Prostate gland (tissue), 2 donors: ENCODE measurements around the gene PEX7. TPM values are rescaled to one million over a fixed set of nuclear protein-coding genes. Genes with fewer than 3 reads are reported as not detected.

Experiments used
- DNase-seq: peaks from one replicate; pipeline ENCODE4 v3.0.0-alpha.2; 2019; ENCODE audit warnings: low spot score
- H3K27ac ChIP-seq, 2 donors: fragments of 200-600 bp; sonication (generic); 2 replicates each; pipeline ENCODE4 v1.5.1; 2017 to 2019
- H3K27me3 ChIP-seq: fragments of 200-600 bp; sonication (generic); replicated peaks from 2 replicates; pipeline ENCODE4 v1.5.1; 2019; ENCODE audit not compliant: insufficient read depth
- H3K36me3 ChIP-seq, 2 donors: fragments of 200-600 bp; sonication (generic); 1 replicate in 1 of 2; 2 replicates in 1 of 2; pipeline versions ENCODE4 v1.5.1 to v1.8.1; 2017 to 2019
- H3K4me1 ChIP-seq: fragments of 200-600 bp; sonication (generic); replicated peaks from 2 replicates; pipeline ENCODE4 v1.5.1; 2019
- H3K4me3 ChIP-seq, 2 donors: fragments of 200-600 bp; sonication (generic); 2 replicates each; pipeline ENCODE4 v1.5.1; 2017 to 2019
- H3K9me3 ChIP-seq: fragments of 200-600 bp; sonication (generic); 2 replicates; pipeline ENCODE4 v1.5.1; 2017
- POLR2A ChIP-seq: fragments of 450-650 bp; IDR thresholded peaks from one replicate; pipeline ENCODE4 v1.6.1; 2016; ENCODE audit warnings: antibody characterized with exemption, mild to moderate bottlenecking
- POLR2AphosphoS5 ChIP-seq: sonication (generic); formaldehyde crosslinking; IDR thresholded peaks from one replicate; pipeline ENCODE4 v1.6.1; 2017; ENCODE audit warnings: antibody characterized with exemption
- WGBS: methylation state at CpG from one replicate; pipeline ENCODE4 v1.1.5; 2018; 5-methylcytosine and 5-hydroxymethylcytosine counted together
- intact Hi-C: fragments of 100-400 bp; cut with DNase I; formaldehyde crosslinking; loops from one replicate; pipeline ENCODE4 v1.14.2; 2022
- total RNA-seq, 2 donors: library from RNA; depleted of rRNA; stranded (reverse); fragments of >200 nt; gene quantifications; one replicate each; pipeline ENCODE4 v1.1.0, GENCODE V29; 2016
- TF ChIP-seq, protein P1 (sequence below), 4 experiments: fragments of 200-600 bp in 2 of 4; fragments of 450-650 bp in 2 of 4; sonication (generic) in 2 of 4; IDR thresholded peaks; 1 replicate in 3 of 4; 2 replicates in 1 of 4; pipeline ENCODE4 v1.5.1; 2016 to 2019; ENCODE audit warnings: antibody characterized with exemption in 4 of 4, mild to moderate bottlenecking in 2 of 4, moderate library complexity in 2 of 4

The PEX7 gene
- total RNA-seq, 2 donors from 2014 or later = 15.4 to 27.6 TPM

DNA sequence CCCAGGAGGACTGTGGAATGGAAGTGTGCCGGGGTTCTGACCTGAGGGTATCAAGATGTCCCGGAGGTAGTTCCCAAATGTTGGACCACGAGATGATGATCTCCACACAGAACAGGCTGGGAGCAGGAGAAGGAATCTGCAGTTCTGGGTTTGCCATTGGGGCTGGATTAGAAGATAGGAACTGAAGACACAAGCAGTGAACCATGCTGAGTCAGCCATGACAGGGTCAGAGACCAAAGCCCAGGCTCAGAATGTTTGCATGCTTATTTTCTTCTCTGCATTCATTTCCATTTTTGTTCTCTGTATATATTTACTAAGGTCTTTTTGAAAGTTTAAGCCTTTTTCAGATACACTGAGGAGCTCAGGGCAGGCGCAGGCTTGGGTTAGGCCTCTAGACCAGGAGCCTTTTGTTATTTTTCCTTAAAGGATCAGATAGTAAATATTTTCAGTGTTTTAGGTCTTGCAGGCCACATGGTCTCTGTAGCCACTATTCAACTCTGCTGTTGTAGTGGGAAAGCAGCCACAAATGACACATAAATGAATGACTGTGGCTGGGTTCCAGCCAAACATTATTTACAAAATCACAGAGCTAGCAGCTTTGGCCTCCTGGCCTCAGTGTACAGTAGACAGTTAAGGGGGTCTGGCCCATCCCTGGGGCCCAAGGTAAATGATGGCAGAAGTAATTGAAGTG is 128.2 kb downstream of the PEX7 start:
- intact Hi-C loops = no loop called here
- Histone ChIP-seq H3K27me3 (no peaks in the 10 kb centered on the region), H3K9me3 (no peaks in the 10 kb centered on the region), H3K27ac (no peak overlapping the region), H3K4me3 (no peak overlapping the region), H3K36me3 (no peaks in the 10 kb centered on the region), H3K4me1 (no peaks in the 10 kb centered on the region)
- no peak for DNase-seq
- WGBS = 92% methylated on average over 4 of the region's 4 CpGs
- TF ChIP-seq POLR2AphosphoS5 = no peak
- no peak for TF ChIP-seq POLR2A
- TF ChIP-seq, protein P1, sequence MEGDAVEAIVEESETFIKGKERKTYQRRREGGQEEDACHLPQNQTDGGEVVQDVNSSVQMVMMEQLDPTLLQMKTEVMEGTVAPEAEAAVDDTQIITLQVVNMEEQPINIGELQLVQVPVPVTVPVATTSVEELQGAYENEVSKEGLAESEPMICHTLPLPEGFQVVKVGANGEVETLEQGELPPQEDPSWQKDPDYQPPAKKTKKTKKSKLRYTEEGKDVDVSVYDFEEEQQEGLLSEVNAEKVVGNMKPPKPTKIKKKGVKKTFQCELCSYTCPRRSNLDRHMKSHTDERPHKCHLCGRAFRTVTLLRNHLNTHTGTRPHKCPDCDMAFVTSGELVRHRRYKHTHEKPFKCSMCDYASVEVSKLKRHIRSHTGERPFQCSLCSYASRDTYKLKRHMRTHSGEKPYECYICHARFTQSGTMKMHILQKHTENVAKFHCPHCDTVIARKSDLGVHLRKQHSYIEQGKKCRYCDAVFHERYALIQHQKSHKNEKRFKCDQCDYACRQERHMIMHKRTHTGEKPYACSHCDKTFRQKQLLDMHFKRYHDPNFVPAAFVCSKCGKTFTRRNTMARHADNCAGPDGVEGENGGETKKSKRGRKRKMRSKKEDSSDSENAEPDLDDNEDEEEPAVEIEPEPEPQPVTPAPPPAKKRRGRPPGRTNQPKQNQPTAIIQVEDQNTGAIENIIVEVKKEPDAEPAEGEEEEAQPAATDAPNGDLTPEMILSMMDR (IDR thresholded peaks at IDR 0.05) = no peak

DNA sequence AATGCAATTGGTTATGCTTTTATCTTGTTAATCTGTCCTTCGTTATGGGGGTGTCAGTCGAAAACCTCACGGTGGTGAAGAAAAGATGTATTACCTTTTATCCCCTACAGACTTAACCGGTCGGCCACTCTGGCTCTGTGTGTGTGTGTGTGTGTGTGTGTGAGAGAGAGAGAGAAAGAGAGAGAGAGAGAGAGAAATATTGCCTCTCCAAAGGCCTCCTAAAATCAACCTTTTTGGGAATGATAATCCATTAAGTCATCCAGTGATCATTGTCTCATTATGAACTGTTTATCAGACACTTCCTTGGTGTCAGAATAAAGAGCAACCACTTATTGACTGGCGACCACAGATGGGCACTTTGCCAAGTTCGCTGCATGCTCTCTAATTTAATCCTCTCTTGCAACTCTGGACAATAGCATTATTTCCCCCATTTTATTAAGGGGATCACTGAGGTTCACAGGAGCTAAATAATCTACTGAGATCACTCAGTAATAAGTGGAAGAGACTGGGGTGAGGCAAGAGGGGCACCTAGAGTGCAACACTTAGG is 130.4 kb downstream of the PEX7 start:
- DNase-seq = no peak
- intact Hi-C loops = no loop called here
- Histone ChIP-seq H3K27me3 (no peaks in the 10 kb centered on the region), H3K4me1 (no peaks in the 10 kb centered on the region), H3K36me3 (no peaks in the 10 kb centered on the region), H3K9me3 (no peaks in the 10 kb centered on the region), H3K4me3 (no peak overlapping the region), H3K27ac (no peak overlapping the region)
- no peak for TF ChIP-seq POLR2AphosphoS5
- TF ChIP-seq, protein P1 (IDR thresholded peaks at IDR 0.05) = no peak
- 41% methylated on average over 7 of the region's 7 CpGs for WGBS

DNA sequence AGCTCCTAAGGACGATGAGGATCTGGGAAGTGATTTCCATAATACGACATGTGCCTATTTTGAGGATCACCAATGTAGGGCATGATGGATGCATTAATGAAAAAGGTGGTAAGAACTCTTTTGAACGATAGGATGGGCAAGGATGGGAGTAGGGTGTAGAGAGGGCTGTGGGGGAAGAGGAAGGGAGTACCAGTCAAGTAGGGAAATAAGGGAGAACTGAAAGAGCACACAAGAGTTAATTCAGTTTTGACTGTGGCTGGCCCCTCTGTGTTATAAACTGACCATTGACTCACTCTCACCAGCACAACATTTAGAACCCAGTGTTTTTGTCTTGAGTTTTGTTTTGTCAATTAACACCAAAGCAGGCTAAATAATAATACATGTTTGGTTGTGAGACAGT is 132.7 kb downstream of the PEX7 start:
- no peak overlapping the region for H3K27ac ChIP-seq
- H3K9me3 ChIP-seq = no peaks in the 10 kb centered on the region
- intact Hi-C loops = no loop called here
- H3K27me3 ChIP-seq = no peaks in the 10 kb centered on the region
- TF ChIP-seq POLR2AphosphoS5 = no peak
- TF ChIP-seq POLR2A = no peak
- TF ChIP-seq, protein P1 (IDR thresholded peaks at IDR 0.05) = no peak
- H3K4me3 ChIP-seq = no peak overlapping the region
- no peak for DNase-seq
- no peaks in the 10 kb centered on the region for H3K4me1 ChIP-seq
- H3K36me3 ChIP-seq = no peaks in the 10 kb centered on the region
- 88% methylated on average over 3 of the region's 3 CpGs for WGBS

DNA sequence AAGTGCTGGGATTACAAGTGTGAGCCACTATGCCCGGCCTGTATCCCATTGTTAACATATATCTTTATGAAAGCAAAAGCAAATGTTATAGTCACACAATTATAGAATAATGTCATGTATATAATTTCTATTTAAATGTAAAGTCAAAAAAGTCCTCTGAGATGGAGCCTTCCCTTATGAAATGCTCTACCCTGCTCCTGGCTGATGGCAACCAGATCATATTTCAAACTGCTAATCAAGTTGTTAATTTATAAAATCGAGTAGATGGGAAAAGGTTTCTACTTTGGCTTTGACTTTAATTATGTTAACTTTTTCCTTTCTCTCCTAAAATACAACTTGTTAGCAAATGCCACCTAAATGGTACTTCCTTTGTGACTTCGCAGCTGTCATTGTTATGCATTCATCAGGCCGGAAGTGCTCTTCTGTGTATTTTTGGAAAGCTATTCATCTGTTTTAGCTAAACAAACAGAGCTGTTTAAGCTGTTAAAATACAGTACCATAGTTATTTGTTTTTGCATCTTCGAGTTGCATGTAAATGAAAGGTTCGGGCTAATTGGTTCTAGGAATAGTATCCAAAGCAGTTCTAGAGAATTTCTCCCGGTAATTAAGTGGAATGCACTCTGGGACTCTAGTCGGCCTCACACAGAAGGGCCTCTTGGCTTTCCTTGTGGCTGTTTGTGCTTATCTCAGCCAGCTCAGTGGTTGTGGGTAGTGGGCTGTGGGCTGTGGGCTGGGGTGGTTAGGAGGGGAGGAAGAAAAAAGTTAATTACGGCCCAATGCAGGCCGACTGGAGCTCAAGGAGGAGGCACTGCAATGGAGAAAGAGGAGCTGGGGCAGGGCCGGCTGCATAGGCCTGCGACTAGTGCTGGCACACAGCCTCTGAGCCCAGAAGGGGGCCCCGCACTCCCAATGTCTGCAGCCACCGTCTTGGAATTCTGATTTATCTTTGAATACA is 134.5 kb downstream of the PEX7 start:
- Histone ChIP-seq H3K27ac (no peak overlapping the region), H3K4me3 (no peak overlapping the region), H3K27me3 (no peaks in the 10 kb centered on the region), H3K4me1 (no peaks in the 10 kb centered on the region), H3K9me3 (no peaks in the 10 kb centered on the region), H3K36me3 (no peaks in the 10 kb centered on the region)
- intact Hi-C loops = no loop called here
- TF ChIP-seq, protein P1 (IDR thresholded peaks at IDR 0.05) = no peak
- TF ChIP-seq POLR2A (no peak), POLR2AphosphoS5 (no peak)
- WGBS = 62% methylated on average over 14 of the region's 14 CpGs
- no peak for DNase-seq
